Rectal smooth muscle tissue (tissue), 1 donor: ENCODE measurements around the gene DIPK1B.

ENCODE experiments used
- H3K27ac ChIP-seq: one replicate; pipeline ENCODE4 v1.7.0; 2013; ENCODE audit warnings: low read depth, low read length, inconsistent platforms
- H3K27me3 ChIP-seq: one replicate; pipeline ENCODE4 v1.7.0; 2013; ENCODE audit warnings: low read length; ENCODE audit not compliant: control insufficient read depth, insufficient read depth
- H3K36me3 ChIP-seq: one replicate; pipeline ENCODE4 v1.7.0; 2013; ENCODE audit warnings: low read length; ENCODE audit not compliant: control insufficient read depth, insufficient read depth
- H3K4me1 ChIP-seq: one replicate; pipeline ENCODE4 v1.7.0; 2013; ENCODE audit warnings: low read length; ENCODE audit not compliant: control insufficient read depth, insufficient read depth
- H3K4me3 ChIP-seq: one replicate; pipeline ENCODE4 v1.7.0; 2013; ENCODE audit warnings: low read length
- H3K9ac ChIP-seq: one replicate; pipeline ENCODE4 v1.7.0; 2013; ENCODE audit warnings: low read length

DIPK1B gene

DNA sequence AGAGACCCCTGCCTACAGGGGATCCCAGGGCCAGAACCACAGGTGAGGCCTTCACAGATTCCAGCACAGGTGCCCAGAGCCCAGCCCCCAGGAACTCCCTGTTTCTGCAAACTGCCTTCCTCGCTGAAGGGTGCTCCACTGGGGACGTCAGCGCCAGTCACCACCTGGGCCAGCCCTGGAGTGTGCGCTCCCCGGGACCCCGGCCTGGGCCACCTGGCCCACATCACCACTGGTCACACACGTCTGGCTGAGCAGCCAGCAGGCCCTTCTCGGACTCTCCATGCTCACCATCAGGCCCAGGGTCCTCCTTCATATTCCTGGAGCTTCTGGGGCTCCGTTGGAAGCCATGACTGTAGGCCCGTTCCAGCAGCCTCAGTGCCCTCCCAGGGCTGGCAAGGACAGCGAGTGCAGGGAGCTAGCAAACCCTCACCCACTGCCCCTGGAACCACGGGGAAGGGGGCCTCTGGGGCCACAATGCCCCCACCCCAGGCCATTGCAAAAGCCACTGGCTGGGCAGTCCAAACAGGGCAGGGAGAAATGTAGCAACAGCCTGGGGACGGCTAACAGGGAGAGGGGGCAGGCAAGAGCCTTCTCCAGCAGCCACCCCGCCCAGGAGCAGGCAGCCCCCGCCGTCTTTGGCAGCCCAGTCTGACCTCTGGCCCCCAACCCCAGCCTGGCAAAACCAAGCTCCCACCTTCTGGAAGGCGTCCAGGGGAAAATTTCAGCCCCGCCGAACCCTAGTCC, 26.4 kb upstream of the DIPK1B start:
- Histone ChIP-seq H3K4me3 (peak overlapping the region; percentile 78), H3K9ac (peak overlapping the region; percentile 62), H3K4me1 (peaks cover 17% of the 10 kb centered on the region), H3K27ac (no peak overlapping the region), H3K36me3 (no peaks in the 10 kb centered on the region), H3K27me3 (no peaks in the 10 kb centered on the region)

GRCh38 chr9:136686534-136686793, 25.9 kb upstream of the DIPK1B start:
- Histone ChIP-seq H3K36me3 (no peaks in the 10 kb centered on the region), H3K27me3 (no peaks in the 10 kb centered on the region), H3K9ac (peak overlapping the region; percentile 62), H3K4me3 (peak overlapping the region; percentile 78), H3K27ac (no peak overlapping the region), H3K4me1 (peaks cover 18% of the 10 kb centered on the region)

DNA sequence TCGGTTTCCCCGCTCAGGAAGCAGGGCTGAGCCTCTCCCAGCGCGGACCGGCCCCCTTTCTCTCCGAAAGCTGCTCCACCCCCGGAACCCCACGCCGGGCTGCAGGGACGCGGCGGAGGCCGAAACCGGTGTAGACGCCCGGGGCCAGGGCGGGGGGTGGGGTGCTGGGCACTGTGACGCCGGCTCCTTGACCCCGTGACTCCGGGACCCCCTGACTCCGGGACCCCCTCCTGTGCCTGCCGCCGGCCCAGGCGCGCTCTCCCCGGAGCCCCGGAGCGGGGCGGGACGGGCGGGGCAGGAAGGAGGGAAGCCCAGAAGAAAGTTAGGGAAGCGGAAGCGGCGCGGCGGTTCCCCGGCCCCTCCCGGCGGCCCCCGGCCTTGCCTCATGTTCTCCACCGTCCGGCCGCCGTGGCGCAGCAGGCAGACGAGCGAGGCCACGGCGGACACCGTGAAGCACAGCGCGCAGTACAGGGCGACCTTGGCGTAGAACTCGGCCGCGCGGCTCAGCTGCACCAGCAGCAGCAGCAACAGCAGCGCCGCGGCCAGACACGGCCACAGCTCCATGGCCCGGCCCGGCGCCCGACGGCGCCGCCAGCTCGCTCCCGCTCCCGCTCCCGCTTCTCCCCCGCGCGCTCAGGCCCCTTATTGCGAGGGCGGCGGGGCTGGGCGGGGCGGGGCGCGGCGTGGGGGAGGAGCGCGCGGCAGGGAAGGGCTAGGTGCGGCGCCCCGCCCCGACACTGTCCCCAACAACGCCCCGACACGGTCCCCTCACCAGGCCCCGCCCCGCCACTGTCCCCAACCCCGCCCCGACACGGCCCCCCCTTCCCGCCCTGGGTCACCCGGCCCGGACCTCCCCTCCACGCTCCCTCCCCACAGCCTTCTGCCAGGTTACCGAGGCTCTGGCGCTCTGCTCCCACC, 25.3 kb upstream of the DIPK1B start, which contains the start of gene AGPAT2:
TSS of gene AGPAT2 (minus strand) at position 664 of the 918 bp plus-strand sequence. CDS start at position 564, 100 bp downstream.
- Histone ChIP-seq H3K9ac (peak within 1 kb of the TSS; percentile 77), H3K36me3 (no peaks in the 10 kb centered on the region), H3K4me1 (peaks cover 18% of the 10 kb centered on the region), H3K4me3 (peak within 1 kb of the TSS; percentile 78), H3K27me3 (no peaks in the 10 kb centered on the region), H3K27ac (peak within 1 kb of the TSS; percentile 70)

- Histone ChIP-seq H3K36me3 (no peaks in the 10 kb centered on the region), H3K27ac (peak overlapping the region; percentile 52), H3K4me1 (peaks cover 18% of the 10 kb centered on the region), H3K9ac (no peak overlapping the region), H3K4me3 (peak overlapping the region; percentile 27), H3K27me3 (no peaks in the 10 kb centered on the region)
These were observed 24.6 kb upstream of the DIPK1B start for GRCh38 chr9:136687721-136688223.

DNA sequence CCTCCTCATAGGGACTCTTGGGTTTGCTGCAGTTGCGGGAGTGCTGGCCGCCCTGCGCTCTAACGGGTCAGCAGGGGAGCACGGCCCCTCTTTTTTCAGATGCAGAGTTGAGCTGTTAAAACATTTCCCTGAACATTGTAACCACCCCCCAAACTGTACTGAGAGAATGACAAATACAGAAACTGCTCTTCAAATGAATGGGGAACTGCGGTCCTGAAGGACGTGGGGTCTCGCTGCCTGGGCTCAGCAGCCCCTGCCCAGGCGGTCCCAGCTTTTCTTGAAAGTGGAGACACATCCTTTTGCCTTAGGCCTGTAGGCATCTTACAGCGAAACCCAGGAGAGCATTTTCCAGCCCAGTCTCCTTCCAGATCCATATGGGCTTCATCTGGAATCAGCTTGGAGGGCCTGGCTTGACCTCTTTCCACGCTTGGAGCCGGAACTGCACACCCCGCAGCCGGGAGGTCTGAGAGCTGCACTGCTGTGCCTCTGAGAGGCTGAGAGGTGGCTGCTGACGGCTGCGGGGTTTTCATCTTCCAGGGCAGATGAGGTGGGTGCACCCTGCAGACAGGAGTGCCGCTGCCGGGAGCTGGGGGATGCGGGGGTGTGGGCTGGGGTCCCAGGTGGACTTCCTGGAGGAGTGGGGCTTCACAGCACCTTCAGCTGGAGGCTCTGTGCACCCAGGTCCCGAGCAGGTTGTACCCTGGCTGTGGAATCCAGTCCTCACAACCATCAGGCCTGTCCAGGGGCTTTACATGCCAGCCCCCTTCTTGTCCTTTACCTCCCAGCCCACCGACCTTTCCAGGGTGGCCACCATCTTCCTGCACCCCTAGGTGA, 23.9 kb upstream of the DIPK1B start:
- H3K9ac ChIP-seq, result no peak overlapping the region
- H3K4me1 ChIP-seq, result peaks cover 18% of the 10 kb centered on the region
- no peak overlapping the region for H3K4me3 ChIP-seq
- no peak overlapping the region for H3K27ac ChIP-seq
- H3K36me3 ChIP-seq, result no peaks in the 10 kb centered on the region
- H3K27me3 ChIP-seq, result no peaks in the 10 kb centered on the region

DNA sequence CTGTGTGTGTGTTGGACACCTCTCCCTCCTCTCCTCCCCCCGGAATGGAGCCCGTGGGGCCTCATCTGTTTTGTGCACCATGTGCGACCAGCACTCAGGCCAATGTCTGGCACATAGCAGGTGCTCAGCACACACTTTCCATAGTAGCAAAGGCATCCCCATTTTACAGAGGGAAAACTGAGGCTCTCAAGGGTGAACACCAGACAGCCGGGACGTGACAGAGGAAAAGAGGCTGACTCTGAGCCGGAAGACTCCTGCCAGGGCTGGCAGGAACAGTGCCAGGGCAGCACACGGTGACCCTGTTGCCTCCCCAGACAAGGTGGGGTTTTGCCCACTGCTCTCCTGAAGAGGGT, 23.3 kb upstream of the DIPK1B start:
- Histone ChIP-seq H3K27ac (no peak overlapping the region), H3K9ac (no peak overlapping the region), H3K4me3 (no peak overlapping the region), H3K27me3 (no peaks in the 10 kb centered on the region), H3K36me3 (no peaks in the 10 kb centered on the region), H3K4me1 (peaks cover 18% of the 10 kb centered on the region)

DNA sequence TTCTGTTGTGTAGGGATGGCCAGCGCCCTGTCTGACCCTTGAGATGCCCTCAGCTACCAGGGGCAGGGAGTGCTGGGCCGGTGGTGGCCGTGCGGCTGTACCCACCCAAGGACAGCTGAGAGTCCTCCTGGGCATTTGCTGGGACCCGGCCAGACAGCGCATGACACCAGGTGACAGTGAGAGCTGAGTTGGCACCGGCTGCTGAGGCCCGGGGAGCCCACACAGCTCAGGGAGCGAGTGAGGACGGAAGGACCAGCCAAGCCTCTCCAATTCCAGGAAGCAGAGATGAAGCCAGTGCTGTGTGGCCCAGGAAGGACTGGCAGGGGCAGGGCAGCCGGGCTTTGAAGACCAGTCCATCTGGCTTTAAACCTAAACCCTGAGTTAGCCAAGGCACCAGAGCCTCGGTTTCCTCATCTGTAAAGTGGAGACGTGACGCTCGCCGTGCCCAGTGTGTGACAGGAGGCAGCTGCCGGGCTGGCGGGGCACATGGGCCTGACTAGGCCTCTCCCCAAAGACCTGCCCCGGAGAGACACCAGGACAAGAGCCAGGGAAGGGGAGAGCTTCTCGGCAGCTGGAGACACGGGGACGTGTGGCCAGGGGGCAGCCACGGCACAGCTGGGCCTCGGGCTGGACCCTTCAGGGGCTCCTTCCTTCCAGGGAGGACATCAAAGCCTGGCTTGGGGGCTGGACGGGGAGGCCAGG, 22.1 kb upstream of the DIPK1B start:
- peaks cover 15% of the 10 kb centered on the region for H3K4me1 ChIP-seq
- no peak overlapping the region for H3K4me3 ChIP-seq
- no peak overlapping the region for H3K9ac ChIP-seq
- H3K27me3 ChIP-seq, result no peaks in the 10 kb centered on the region
- no peaks in the 10 kb centered on the region for H3K36me3 ChIP-seq
- peak overlapping the region; percentile 75 for H3K27ac ChIP-seq

DNA sequence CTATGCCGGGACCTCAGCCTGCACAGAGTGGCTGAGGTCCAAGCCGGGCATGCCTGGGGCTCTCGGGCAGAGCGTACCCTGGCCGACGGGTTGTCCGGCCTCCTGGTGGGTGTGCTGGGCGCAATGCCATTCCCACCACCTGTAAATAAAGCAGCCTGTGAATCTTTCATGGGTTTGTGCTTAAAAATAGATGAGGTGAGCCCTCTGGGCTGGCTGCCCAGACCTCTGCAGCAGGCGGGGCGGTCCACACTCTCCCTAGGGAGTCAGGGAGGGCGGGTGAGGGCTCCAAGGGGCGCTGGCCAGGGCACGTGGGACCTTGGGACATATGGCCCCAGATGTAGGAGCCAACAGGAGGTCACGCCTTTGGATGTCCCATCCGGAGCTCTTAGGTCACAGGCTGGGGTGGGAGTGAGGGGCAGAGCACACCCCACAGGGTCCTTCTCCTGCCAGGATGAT, 21.5 kb upstream of the DIPK1B start:
- H3K4me3 ChIP-seq, result no peak overlapping the region
- H3K27ac ChIP-seq, result peak overlapping the region; percentile 75
- peaks cover 10% of the 10 kb centered on the region for H3K4me1 ChIP-seq
- no peaks in the 10 kb centered on the region for H3K27me3 ChIP-seq
- H3K9ac ChIP-seq, result no peak overlapping the region
- H3K36me3 ChIP-seq, result no peaks in the 10 kb centered on the region

GRCh38 chr9:136691316-136692184, 20.8 kb upstream of the DIPK1B start:
- H3K27me3 ChIP-seq, result no peaks in the 10 kb centered on the region
- H3K9ac ChIP-seq, result no peak overlapping the region
- peak overlapping the region; percentile 7 for H3K27ac ChIP-seq
- H3K36me3 ChIP-seq, result no peaks in the 10 kb centered on the region
- peaks cover 7% of the 10 kb centered on the region for H3K4me1 ChIP-seq
- H3K4me3 ChIP-seq, result no peak overlapping the region

GRCh38 chr9:136692185-136693134, 19.9 kb upstream of the DIPK1B start:
- no peaks in the 10 kb centered on the region for H3K36me3 ChIP-seq
- H3K9ac ChIP-seq, result no peak overlapping the region
- H3K4me1 ChIP-seq, result peaks cover 7% of the 10 kb centered on the region
- no peak overlapping the region for H3K4me3 ChIP-seq
- no peak overlapping the region for H3K27ac ChIP-seq
- H3K27me3 ChIP-seq, result no peaks in the 10 kb centered on the region
